AG04450 (cell line): Measurements from ENCODE around the gene CPT1A. TPM values are rescaled to one million over a fixed set of nuclear protein-coding genes. Genes with fewer than 3 reads are reported as not detected.

Experiments
- CTCF ChIA-PET: fragments of 300-600, 350-600 bp; formaldehyde crosslinking; extraction: SDS; loops from one replicate; lab custom pipeline; 2022; ENCODE audit warnings: antibody characterized with exemption, inconsistent platforms; lab: Charles Lee
- POLR2A ChIA-PET: fragments of 350-600 bp; formaldehyde crosslinking; extraction: SDS; loops from one replicate; lab custom pipeline; 2021; ENCODE audit warnings: antibody characterized with exemption, inconsistent platforms; lab: Yijun Ruan, JAX
- DNase-seq: peaks from one replicate; pipeline ENCODE4 v3.0.0-alpha.2; 2011; ENCODE audit warnings: low read depth, low spot score
- H3K27ac ChIP-seq: one replicate; pipeline ENCODE4 v1.5.1; 2012; ENCODE audit warnings: low read depth, low read length, control low read depth
- H3K27me3 ChIP-seq: one replicate; pipeline ENCODE4 v1.6.0; 2012; ENCODE audit warnings: low read length; ENCODE audit not compliant: control insufficient read depth, insufficient read depth
- H3K4me3 ChIP-seq: 2 replicates; pipeline ENCODE4 v1.5.1; 2011; ENCODE audit warnings: mild to moderate bottlenecking, low read depth, low read length, control low read depth
- H3K9me3 ChIP-seq: 2 replicates; pipeline ENCODE4 v1.5.1; 2012; ENCODE audit warnings: low read length; ENCODE audit not compliant: control insufficient read depth, insufficient read depth
- CTCF ChIP-seq: IDR thresholded peaks from 2 replicates; pipeline ENCODE4 v1.5.1; 2011; ENCODE audit warnings: low read depth, low read length, control low read depth, inconsistent platforms
- polyA plus RNA-seq: library from polyadenylated mRNA; depleted of rRNA; stranded (reverse); fragments of >200 nt; gene quantifications from 2 replicates; pipeline ENCODE4 v1.2.3, GENCODE V29; 2011

The CPT1A gene
- polyA plus RNA-seq, 1 experiment = 12.4 TPM

GRCh38 chr11:68852628-68853027 lies 10.9 kb upstream of the CPT1A start:
- ChIA-PET POLR2A (no interaction called here), CTCF (no interaction called here)
- no peak for TF ChIP-seq CTCF
- H3K4me3 ChIP-seq = no peak overlapping the region
- DNase-seq = no peak
- H3K27ac ChIP-seq = no peak overlapping the region
- peaks cover 39% of the 10 kb centered on the region for H3K27me3 ChIP-seq
- peaks cover 3% of the 10 kb centered on the region; the same call in 1 of the 2 replicates for H3K9me3 ChIP-seq

DNA sequence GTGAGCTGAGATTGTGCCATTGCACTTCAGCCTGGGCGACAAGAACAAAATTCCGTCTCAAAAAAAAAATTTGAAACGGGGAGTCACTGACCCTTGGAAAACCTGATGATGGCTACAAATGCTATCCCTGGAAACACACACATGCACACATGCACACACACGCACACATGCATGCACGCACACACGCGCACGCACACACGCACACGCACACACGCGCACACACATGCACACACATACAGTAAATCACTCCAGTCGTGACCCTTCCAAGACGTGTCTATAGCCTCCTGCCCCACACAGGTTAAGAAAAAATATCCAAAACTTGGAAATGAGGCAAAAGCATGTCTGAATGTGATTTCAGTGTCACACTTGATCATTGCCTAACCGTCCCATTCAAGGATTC lies 6.7 kb upstream of the CPT1A start:
- TF ChIP-seq CTCF = no peak
- H3K4me3 ChIP-seq = no peak overlapping the region
- H3K27me3 ChIP-seq = peaks cover 24% of the 10 kb centered on the region
- peaks cover 3% of the 10 kb centered on the region; the same call in 1 of the 2 replicates for H3K9me3 ChIP-seq
- DNase-seq = no peak
- ChIA-PET CTCF (no interaction called here), POLR2A (no interaction called here)
- no peak overlapping the region for H3K27ac ChIP-seq

- POLR2A ChIA-PET = no interaction called here
- Histone ChIP-seq H3K4me3 (no peak overlapping the region), H3K27ac (no peak overlapping the region), H3K27me3 (peaks cover 18% of the 10 kb centered on the region), H3K9me3 (no peaks in the 10 kb centered on the region)
- no peak for DNase-seq
- CTCF ChIA-PET = no interaction called here
- TF ChIP-seq CTCF = no peak
Observed at GRCh38 chr11:68847395-68847794, 5.7 kb upstream of the CPT1A start.

GRCh38 chr11:68845351-68846002 lies 3.8 kb upstream of the CPT1A start:
- no peaks in the 10 kb centered on the region for H3K9me3 ChIP-seq
- ChIA-PET CTCF (no interaction called here), POLR2A (no interaction called here)
- H3K27me3 ChIP-seq = peaks cover 12% of the 10 kb centered on the region
- H3K27ac ChIP-seq = no peak overlapping the region
- no peak for TF ChIP-seq CTCF
- DNase-seq = no peak
- H3K4me3 ChIP-seq = no peak overlapping the region

GRCh38 chr11:68844801-68845200 lies 3.1 kb upstream of the CPT1A start:
- no peaks in the 10 kb centered on the region for H3K9me3 ChIP-seq
- H3K27me3 ChIP-seq = peaks cover 12% of the 10 kb centered on the region
- TF ChIP-seq CTCF = no peak
- H3K27ac ChIP-seq = no peak overlapping the region
- DNase-seq = no peak
- CTCF ChIA-PET = no interaction called here
- POLR2A ChIA-PET = interaction anchor here (0.5 kb wide), 1 partner anchor 18 kb away, joined by 3 read pairs; no protein-coding TSS in a partner anchor
- H3K4me3 ChIP-seq = no peak overlapping the region
